Osteoblast (primary cell): ENCODE measurements around the gene OGDH. TPM values are rescaled to one million over a fixed set of nuclear protein-coding genes. Genes with fewer than 3 reads are reported as not detected.

Experiments
- DNase-seq: peaks from one replicate; pipeline ENCODE4 v3.0.0; 2011; ENCODE audit warnings: low spot score, mixed read lengths; ENCODE audit not compliant: insufficient read length; ENCODE audit errors: missing footprints
- H2AFZ ChIP-seq: 2 replicates; pipeline ENCODE4 v1.6.0; 2011; ENCODE audit warnings: mild to moderate bottlenecking, low read length
- H3K27ac ChIP-seq: 2 replicates; pipeline ENCODE4 v1.5.1; 2011; ENCODE audit warnings: mild to moderate bottlenecking, low read depth, low read length, moderate library complexity
- H3K27me3 ChIP-seq: 2 replicates; pipeline ENCODE4 v1.6.0; 2012; ENCODE audit warnings: mild to moderate bottlenecking, control low read depth, inconsistent platforms, low read length, moderate library complexity; ENCODE audit not compliant: insufficient read depth
- H3K36me3 ChIP-seq: 2 replicates; pipeline ENCODE4 v1.5.1; 2011; ENCODE audit warnings: mild to moderate bottlenecking, low read length, control low read depth, moderate library complexity; ENCODE audit not compliant: insufficient read depth
- H3K4me1 ChIP-seq: 2 replicates; pipeline ENCODE4 v1.5.1; 2011; ENCODE audit warnings: mild to moderate bottlenecking, low read length, control low read depth, moderate library complexity; ENCODE audit not compliant: insufficient read depth
- H3K4me2 ChIP-seq: 2 replicates; pipeline ENCODE4 v1.6.0; 2011; ENCODE audit warnings: mild to moderate bottlenecking, low read length; ENCODE audit not compliant: insufficient read depth
- H3K4me3 ChIP-seq: fragments of 200-600 bp; sonication (generic); 3 replicates; pipeline ENCODE4 v1.5.1; 2012; ENCODE audit warnings: mild to moderate bottlenecking, low read length, inconsistent platforms; ENCODE audit not compliant: insufficient read depth
- H3K79me2 ChIP-seq: 2 replicates; pipeline ENCODE4 v1.6.0; 2012; ENCODE audit warnings: mild to moderate bottlenecking, low read length, control low read depth, inconsistent platforms; ENCODE audit not compliant: insufficient read depth
- H3K9me3 ChIP-seq: 2 replicates; pipeline ENCODE4 v1.5.1; 2011; ENCODE audit warnings: low read depth, low read length, control low read depth
- H4K20me1 ChIP-seq: 2 replicates; pipeline ENCODE4 v1.6.0; 2012; ENCODE audit warnings: mild to moderate bottlenecking, low read length, control low read depth; ENCODE audit not compliant: insufficient read depth
- CTCF ChIP-seq: IDR thresholded peaks from 2 replicates; pipeline ENCODE4 v1.5.1; 2011; ENCODE audit warnings: mild to moderate bottlenecking, low read depth, low read length, moderate library complexity; ENCODE audit errors: extremely low read depth
- total RNA-seq: library from RNA; depleted of rRNA; stranded (reverse); fragments of >200 nt; gene quantifications from 2 replicates; pipeline ENCODE4 v1.2.3, GENCODE V29; 2012

The OGDH gene
- total RNA-seq, 1 donor, result 64.4 TPM

GRCh38 chr7:44568771-44569560, 37.5 kb upstream of the OGDH start:
- TF ChIP-seq CTCF, result no peak
- peaks cover 11% of the 10 kb centered on the region for H3K4me1 ChIP-seq
- peaks cover 77% of the 10 kb centered on the region for H3K36me3 ChIP-seq
- H3K4me3 ChIP-seq, result no peak overlapping the region
- peaks cover 29% of the 10 kb centered on the region for H4K20me1 ChIP-seq
- H3K4me2 ChIP-seq, result no peak overlapping the region
- no peak for DNase-seq
- H3K9me3 ChIP-seq, result no peaks in the 10 kb centered on the region
- no peak overlapping the region for H2AFZ ChIP-seq
- H3K79me2 ChIP-seq, result peaks cover 40% of the 10 kb centered on the region
- H3K27ac ChIP-seq, result no peak overlapping the region
- H3K27me3 ChIP-seq, result no peaks in the 10 kb centered on the region

DNA sequence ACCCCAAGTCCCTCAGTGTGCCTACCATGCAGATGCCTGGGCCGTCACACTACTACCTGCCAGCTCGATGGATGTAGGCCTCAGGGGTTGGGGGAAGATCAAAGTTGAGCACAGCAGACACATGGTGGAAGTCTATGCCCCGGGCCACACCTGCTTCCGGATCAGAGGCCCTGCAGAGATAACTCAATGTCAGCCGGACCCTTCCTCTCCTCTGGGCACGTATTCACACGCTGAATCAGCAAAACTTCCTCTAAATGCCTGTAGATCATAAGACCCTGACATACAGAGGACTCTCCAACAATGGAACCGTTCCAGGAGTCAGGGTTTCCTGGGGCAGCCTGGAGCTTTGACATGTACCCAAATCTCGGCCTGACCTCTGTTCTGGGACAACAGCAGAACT, 36.5 kb upstream of the OGDH start:
- no peak for DNase-seq
- peaks cover 50% of the 10 kb centered on the region for H3K79me2 ChIP-seq
- peaks cover 21% of the 10 kb centered on the region for H4K20me1 ChIP-seq
- no peak overlapping the region for H3K4me2 ChIP-seq
- no peak overlapping the region for H3K4me3 ChIP-seq
- H3K4me1 ChIP-seq, result peaks cover 20% of the 10 kb centered on the region
- no peaks in the 10 kb centered on the region for H3K27me3 ChIP-seq
- H3K9me3 ChIP-seq, result no peaks in the 10 kb centered on the region
- no peak for TF ChIP-seq CTCF
- H3K36me3 ChIP-seq, result peaks cover 68% of the 10 kb centered on the region
- no peak overlapping the region for H2AFZ ChIP-seq
- no peak overlapping the region for H3K27ac ChIP-seq

- no peak for TF ChIP-seq CTCF
- H3K4me3 ChIP-seq, result peak overlapping the region; percentile 96
- no peaks in the 10 kb centered on the region for H3K9me3 ChIP-seq
- DNase-seq, result peak; percentile 32
- H4K20me1 ChIP-seq, result peaks cover 12% of the 10 kb centered on the region
- H3K27ac ChIP-seq, result peak overlapping the region; percentile 85
- H3K4me2 ChIP-seq, result peak overlapping the region; percentile 83
- peaks cover 20% of the 10 kb centered on the region for H3K4me1 ChIP-seq
- H3K36me3 ChIP-seq, result peaks cover 53% of the 10 kb centered on the region
- H3K79me2 ChIP-seq, result peaks cover 58% of the 10 kb centered on the region
- no peaks in the 10 kb centered on the region for H3K27me3 ChIP-seq
- H2AFZ ChIP-seq, result no peak overlapping the region
Measured at GRCh38 chr7:44572771-44573170, 33.7 kb upstream of the OGDH start.

DNA sequence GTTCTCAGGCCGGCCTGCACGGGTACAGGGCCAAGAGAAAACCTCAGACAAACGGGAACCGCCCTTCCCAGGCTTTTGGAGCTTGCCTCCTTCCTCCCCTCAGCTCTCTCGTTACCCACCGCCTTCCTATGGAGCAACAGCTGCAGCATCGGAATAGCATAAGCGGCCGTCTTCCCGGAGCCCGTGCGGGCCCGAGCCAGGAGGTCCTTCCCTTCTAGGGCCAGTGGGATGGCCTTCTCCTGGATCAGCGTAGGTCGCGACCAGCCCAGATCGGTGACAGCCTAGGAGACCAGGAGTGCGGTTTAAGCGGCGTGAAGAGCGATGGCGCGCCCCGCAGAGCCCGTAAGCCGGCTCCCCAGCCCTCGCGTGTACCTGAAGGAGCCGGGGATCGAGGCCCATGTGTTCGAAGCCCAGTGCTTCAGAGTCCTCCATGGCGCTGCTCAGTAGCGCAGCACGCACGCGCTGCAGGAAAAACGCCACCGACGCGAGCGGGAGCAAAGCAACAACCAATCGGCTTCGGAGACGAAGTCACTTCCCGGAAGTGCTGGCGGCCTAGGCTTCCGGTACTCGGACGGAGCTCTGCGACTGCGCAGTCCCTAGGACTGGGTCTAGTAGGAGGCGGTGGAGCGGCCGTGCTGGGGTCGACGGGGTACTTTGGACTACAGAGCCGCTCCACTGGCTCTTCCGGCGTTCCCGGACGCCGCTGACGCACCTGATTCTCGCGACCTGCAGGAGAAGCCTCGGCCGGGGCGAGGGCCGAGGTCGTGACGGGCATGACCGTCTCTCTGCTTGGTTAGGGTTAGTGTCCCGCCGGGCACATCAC, 32.8 kb upstream of the OGDH start, which contains the start of gene DDX56:
Gene DDX56 (minus strand): TSS at position 445 of the 823 bp plus-strand sequence. CDS start 13 bp downstream, at position 432.
- H3K79me2 ChIP-seq, result peaks cover 58% of the 10 kb centered on the region
- TF ChIP-seq CTCF, result no peak
- DNase-seq, result peak; percentile 98
- peak within 1 kb of the TSS; percentile 85 for H3K27ac ChIP-seq
- H2AFZ ChIP-seq, result peak within 1 kb of the TSS; percentile 92
- H3K27me3 ChIP-seq, result no peaks in the 10 kb centered on the region
- H4K20me1 ChIP-seq, result peaks cover 12% of the 10 kb centered on the region
- H3K4me2 ChIP-seq, result peak within 1 kb of the TSS; percentile 83
- peaks cover 52% of the 10 kb centered on the region for H3K36me3 ChIP-seq
- no peaks in the 10 kb centered on the region for H3K9me3 ChIP-seq
- H3K4me1 ChIP-seq, result peaks cover 20% of the 10 kb centered on the region
- peak within 1 kb of the TSS; percentile 96 for H3K4me3 ChIP-seq
